OCI-LY7 (cell line): ENCODE data around the gene ARHGEF40.

ENCODE experiments used
- CTCF ChIP-seq: fragments of 200-600 bp; sonication (generic); conservative IDR thresholded peaks from 2 replicates; pipeline ENCODE4 v1.5.1; 2014; ENCODE audit warnings: mild to moderate bottlenecking, antibody characterized with exemption, low read length, moderate library complexity, mixed read lengths
- EZH2phosphoT487 ChIP-seq: fragments of 200-600 bp; sonication (generic); IDR thresholded peaks from 2 replicates; pipeline ENCODE4 v1.6.1; 2018; ENCODE audit warnings: low read depth, borderline replicate concordance, mild to moderate bottlenecking, mixed run types, antibody characterized with exemption, low read length, moderate library complexity, mixed read lengths

- TF ChIP-seq CTCF (no peak), EZH2phosphoT487 (no peak)
Measured at GRCh38 chr14:21089877-21090193, 19.7 kb downstream of the ARHGEF40 start.
